ENCODE results near the gene DCLRE1B. TPM values are rescaled to one million over a fixed set of nuclear protein-coding genes. Genes with fewer than 3 reads are reported as not detected.

The DCLRE1B gene
- total RNA-seq, 4 donors from 2014 or later, result 1.5 to 7.2 (median 3.9) TPM

DNA sequence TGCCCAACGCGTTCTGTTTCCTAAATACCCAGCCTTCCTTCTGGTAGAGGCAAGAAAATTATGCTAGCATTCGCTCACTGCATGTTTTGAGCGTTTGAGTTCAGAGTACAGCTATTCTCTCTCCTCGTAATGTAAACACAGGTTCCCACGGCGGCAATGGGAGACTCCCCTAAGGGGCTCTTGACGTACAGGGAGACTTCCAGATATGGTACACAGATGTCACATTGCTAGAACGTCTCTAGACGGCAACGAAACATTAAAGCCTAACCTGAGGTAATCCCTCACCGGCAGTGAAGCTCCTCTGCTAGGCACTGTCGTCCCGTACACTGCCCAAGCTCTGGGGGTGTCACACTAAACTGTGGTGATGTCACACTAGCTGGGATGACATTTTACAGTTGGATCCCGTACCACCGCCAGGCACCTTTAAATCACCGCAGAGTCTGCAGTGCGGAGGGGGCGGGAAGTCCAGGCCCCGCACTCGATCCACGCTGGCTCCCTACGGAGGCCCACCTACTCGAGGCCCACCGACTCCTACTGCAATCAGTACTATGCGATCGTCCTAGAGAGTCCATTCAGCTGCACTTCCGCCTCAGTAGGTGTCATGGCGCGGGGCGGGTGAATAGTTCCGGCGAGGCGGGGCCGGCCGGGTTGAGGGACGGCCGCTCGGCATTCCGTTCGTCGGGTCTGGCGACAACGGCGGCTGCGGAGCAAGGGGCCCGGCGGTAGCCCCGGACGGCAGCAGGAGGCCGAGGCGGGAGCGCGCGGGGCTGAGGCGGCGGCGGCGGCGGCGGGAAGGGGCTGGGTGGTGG, 24.0 kb downstream of the DCLRE1B start, which contains the start of gene HIPK1:
HIPK1 (plus strand) TSS at position 384 of the 809 bp plus-strand sequence.
- peak within 1 kb of the TSS; percentile 61 to 93 for H3K4me3 ChIP-seq
- peak within 1 kb of the TSS; percentile 88 to 90 for H3K27ac ChIP-seq
- intact Hi-C loops (cut with DNase I; ENCODE audit: low total_unique reads), result no loop called here
- H3K36me3 ChIP-seq, result no peaks in the 10 kb centered on the region
- no peaks in the 10 kb centered on the region for H3K27me3 ChIP-seq
- no peaks in the 10 kb centered on the region for H3K9me3 ChIP-seq
- H3K4me1 ChIP-seq, result peaks cover 0 to 5% of the 10 kb centered on the region in 2 donors
- TF ChIP-seq, protein P1, sequence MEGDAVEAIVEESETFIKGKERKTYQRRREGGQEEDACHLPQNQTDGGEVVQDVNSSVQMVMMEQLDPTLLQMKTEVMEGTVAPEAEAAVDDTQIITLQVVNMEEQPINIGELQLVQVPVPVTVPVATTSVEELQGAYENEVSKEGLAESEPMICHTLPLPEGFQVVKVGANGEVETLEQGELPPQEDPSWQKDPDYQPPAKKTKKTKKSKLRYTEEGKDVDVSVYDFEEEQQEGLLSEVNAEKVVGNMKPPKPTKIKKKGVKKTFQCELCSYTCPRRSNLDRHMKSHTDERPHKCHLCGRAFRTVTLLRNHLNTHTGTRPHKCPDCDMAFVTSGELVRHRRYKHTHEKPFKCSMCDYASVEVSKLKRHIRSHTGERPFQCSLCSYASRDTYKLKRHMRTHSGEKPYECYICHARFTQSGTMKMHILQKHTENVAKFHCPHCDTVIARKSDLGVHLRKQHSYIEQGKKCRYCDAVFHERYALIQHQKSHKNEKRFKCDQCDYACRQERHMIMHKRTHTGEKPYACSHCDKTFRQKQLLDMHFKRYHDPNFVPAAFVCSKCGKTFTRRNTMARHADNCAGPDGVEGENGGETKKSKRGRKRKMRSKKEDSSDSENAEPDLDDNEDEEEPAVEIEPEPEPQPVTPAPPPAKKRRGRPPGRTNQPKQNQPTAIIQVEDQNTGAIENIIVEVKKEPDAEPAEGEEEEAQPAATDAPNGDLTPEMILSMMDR (IDR thresholded peaks at IDR 0.05), result peak in 2 of 4 experiments; percentile 30 to 39
- TF ChIP-seq POLR2A (IDR thresholded peaks at IDR 0.05), result peak; percentile 56 to 68
- DNase-seq, result peak; percentile 90 to 94

DNA sequence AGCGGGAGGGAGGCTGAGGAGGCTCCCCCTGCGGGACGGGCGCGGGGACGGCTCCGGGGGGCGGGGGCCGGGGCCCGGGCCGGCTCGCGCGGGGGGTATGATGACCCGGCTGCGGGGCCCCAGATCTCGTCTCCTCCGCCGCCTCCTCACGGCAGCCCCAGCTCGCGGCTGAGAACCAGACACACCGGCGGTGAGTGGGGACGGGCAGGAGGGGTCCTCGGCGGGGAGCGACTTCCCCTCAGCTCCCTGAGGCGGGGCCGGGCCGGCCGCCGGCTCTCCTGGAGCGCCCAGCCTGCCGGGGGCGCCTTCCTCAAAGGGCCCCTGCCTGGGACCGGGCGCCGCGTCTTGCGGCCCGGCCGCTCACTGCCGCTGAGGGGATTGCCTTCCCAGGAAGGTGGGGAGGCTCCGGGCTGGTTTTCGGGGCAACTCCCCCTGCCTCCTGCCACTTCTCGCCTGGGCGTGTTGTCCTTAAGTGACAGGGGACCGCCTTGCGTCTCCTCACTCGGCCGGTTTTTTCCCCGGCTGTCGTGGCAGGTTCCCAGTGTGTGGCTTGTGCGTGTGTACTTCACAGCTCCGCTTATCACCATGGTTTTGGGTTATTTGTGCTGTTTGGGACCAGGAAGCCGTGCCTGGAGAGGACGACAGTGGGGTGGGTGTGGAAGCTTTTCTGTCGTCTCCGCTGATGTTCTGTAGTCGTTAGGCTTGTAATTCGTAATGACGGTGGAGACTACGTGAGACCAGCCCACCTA, 24.8 kb downstream of the DCLRE1B start:
- H3K4me3 ChIP-seq, result peak overlapping the region; percentile 61 to 93
- peak overlapping the region; percentile 88 to 90 for H3K27ac ChIP-seq
- peaks cover 0 to 5% of the 10 kb centered on the region in 2 donors for H3K4me1 ChIP-seq
- DNase-seq, result peak in 1 of 2 donors; percentile 20
- no peaks in the 10 kb centered on the region for H3K9me3 ChIP-seq
- intact Hi-C loops (cut with DNase I; ENCODE audit: low total_unique reads), result no loop called here
- TF ChIP-seq, protein P1 (IDR thresholded peaks at IDR 0.05), result peak in 1 of 4 experiments; percentile 9
- TF ChIP-seq POLR2A (IDR thresholded peaks at IDR 0.05), result no peak
- H3K36me3 ChIP-seq, result no peaks in the 10 kb centered on the region
- H3K27me3 ChIP-seq, result no peaks in the 10 kb centered on the region

DNA sequence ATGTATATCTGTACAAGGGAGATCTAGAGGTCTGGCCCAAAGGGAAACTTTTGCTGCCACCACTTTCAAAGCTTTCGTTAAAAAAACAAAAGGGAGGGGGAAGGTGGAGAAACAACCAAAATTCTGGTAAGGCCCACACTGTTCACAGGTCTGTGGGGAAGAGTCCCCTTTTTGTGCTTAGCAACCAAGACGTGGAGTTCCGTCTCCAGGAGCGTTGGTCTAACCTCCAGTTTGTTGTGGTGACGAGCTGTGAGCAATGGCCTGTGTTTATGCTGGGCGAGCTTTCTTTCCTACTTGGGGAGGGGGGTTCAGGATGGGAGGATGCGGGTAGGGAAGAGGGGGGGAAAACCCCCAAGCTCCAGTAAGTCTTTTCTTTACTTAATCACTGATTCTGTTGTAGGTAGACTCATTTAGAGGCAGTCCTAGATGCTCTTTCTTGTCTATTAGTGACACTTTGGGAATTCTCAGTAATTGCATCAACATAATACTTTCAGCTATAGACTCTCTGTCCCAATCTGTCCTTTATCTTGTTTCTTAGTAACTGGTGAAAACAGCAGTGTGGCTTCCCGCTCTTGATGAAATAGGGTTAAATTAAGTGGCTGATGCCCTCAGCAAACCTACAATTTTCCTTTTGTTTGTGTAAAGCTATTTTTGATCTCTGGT, 25.5 kb downstream of the DCLRE1B start:
- no peaks in the 10 kb centered on the region for H3K27me3 ChIP-seq
- TF ChIP-seq, protein P1 (IDR thresholded peaks at IDR 0.05), result no peak
- TF ChIP-seq POLR2A (IDR thresholded peaks at IDR 0.05), result no peak
- H3K4me1 ChIP-seq, result peaks cover 0 to 5% of the 10 kb centered on the region in 2 donors
- H3K27ac ChIP-seq, result peak overlapping the region; percentile 88 to 90
- H3K36me3 ChIP-seq, result no peaks in the 10 kb centered on the region
- intact Hi-C loops (cut with DNase I; ENCODE audit: low total_unique reads), result no loop called here
- no peak for DNase-seq
- no peaks in the 10 kb centered on the region for H3K9me3 ChIP-seq
- H3K4me3 ChIP-seq, result peak overlapping the region; percentile 61 to 93

DNA sequence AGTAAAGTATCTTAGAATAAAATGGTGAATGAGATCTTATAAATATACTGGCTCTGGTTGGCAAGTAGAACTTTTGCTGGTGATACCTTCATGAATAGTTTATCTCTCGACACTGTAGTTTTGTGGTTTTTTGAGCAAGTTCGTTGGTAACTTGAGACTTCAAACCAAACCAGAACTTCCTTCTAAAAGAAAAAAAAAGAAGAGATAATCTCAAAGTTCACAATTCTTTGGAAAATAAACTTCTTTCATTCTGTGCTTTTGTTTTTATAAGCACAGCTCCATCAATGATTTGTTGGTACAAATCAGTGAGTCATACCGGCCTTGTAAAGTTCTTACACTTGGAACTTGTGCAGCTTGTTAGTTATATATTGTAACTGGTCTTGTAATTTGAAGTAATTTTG, 26.3 kb downstream of the DCLRE1B start:
- peaks cover 0 to 5% of the 10 kb centered on the region in 2 donors for H3K4me1 ChIP-seq

More for the DNA sequence above, 26.3 kb downstream of the DCLRE1B start:
- no peak overlapping the region for H3K27ac ChIP-seq
- no peaks in the 10 kb centered on the region for H3K9me3 ChIP-seq
- peak overlapping the region in 1 of 2 donors; percentile 93 for H3K4me3 ChIP-seq
- H3K36me3 ChIP-seq, result no peaks in the 10 kb centered on the region
- no peak for DNase-seq
- TF ChIP-seq, protein P1 (IDR thresholded peaks at IDR 0.05), result no peak
- no peak for TF ChIP-seq POLR2A (IDR thresholded peaks at IDR 0.05)
- H3K27me3 ChIP-seq, result no peaks in the 10 kb centered on the region
- intact Hi-C loops (cut with DNase I; ENCODE audit: low total_unique reads), result no loop called here

Data from uterus (tissue), 4 donors.